ENCODE data around the gene GPRIN2. TPM values are rescaled to one million over a fixed set of nuclear protein-coding genes. Genes with fewer than 3 reads are reported as not detected.

The GPRIN2 gene
- total RNA-seq, 1 experiment from 2014 or later: not detected

GRCh38 chr10:46522295-46523118, 34.0 kb downstream of the GPRIN2 start:
- ChIA-PET CTCF (no interaction called here), POLR2A (ENCODE audit: low non-redundant PET) (no interaction called here)
- Histone ChIP-seq H3K27ac (ENCODE audit: low read depth, low read length, poor library complexity, severe bottlenecking) (no peak overlapping the region), H3K9me3 (ENCODE audit: low read depth, low read length, poor library complexity, severe bottlenecking) (no peaks in the 10 kb centered on the region), H3K4me1 (ENCODE audit: insufficient read depth, low read length, poor library complexity, severe bottlenecking) (peaks cover 14% of the 10 kb centered on the region), H3K4me3 (ENCODE audit: low read depth, low read length, poor library complexity, severe bottlenecking) (no peak overlapping the region), H3K27me3 (replicated peaks; ENCODE audit: insufficient read depth, low read depth, low read length, poor library complexity) (no peaks in the 10 kb centered on the region), H3K36me3 (ENCODE audit: insufficient read depth, low read length, poor library complexity, severe bottlenecking) (no peaks in the 10 kb centered on the region)
- DNase-seq (ENCODE audit: low spot score): no peak
- no TSS peak for BruUV-seq (replicated peaks)
- intact Hi-C loops (cut with micrococcal nuclease; ENCODE audit: unreplicated experiment): no loop called here
- TF ChIP-seq CTCF (conservative IDR thresholded peaks at IDR 0.05; ENCODE audit: low read depth, low read length) (no peak), EZH2 (IDR thresholded peaks at IDR 0.05; ENCODE audit: borderline replicate concordance, low read depth, low read length, poor library complexity, severe bottlenecking) (no peak)

GRCh38 chr10:46520941-46521340, 35.5 kb downstream of the GPRIN2 start:
- TF ChIP-seq EZH2 (IDR thresholded peaks at IDR 0.05; ENCODE audit: borderline replicate concordance, low read depth, low read length, poor library complexity, severe bottlenecking) (no peak), CTCF (conservative IDR thresholded peaks at IDR 0.05; ENCODE audit: low read depth, low read length) (no peak)
- BruUV-seq (replicated peaks): no TSS peak
- no peaks in the 10 kb centered on the region for H3K27me3 ChIP-seq (replicated peaks; ENCODE audit: insufficient read depth, low read depth, low read length, poor library complexity)
- no peak for DNase-seq (ENCODE audit: low spot score)
- intact Hi-C loops (cut with micrococcal nuclease; ENCODE audit: unreplicated experiment): no loop called here
- no peak overlapping the region for H3K27ac ChIP-seq (ENCODE audit: low read depth, low read length, poor library complexity, severe bottlenecking)
- peaks cover 14% of the 10 kb centered on the region for H3K4me1 ChIP-seq (ENCODE audit: insufficient read depth, low read length, poor library complexity, severe bottlenecking)
- H3K36me3 ChIP-seq (ENCODE audit: insufficient read depth, low read length, poor library complexity, severe bottlenecking): no peaks in the 10 kb centered on the region
- ChIA-PET CTCF (no interaction called here), POLR2A (ENCODE audit: low non-redundant PET) (no interaction called here)
- H3K4me3 ChIP-seq (ENCODE audit: low read depth, low read length, poor library complexity, severe bottlenecking): no peak overlapping the region
- H3K9me3 ChIP-seq (ENCODE audit: low read depth, low read length, poor library complexity, severe bottlenecking): no peaks in the 10 kb centered on the region

DNA sequence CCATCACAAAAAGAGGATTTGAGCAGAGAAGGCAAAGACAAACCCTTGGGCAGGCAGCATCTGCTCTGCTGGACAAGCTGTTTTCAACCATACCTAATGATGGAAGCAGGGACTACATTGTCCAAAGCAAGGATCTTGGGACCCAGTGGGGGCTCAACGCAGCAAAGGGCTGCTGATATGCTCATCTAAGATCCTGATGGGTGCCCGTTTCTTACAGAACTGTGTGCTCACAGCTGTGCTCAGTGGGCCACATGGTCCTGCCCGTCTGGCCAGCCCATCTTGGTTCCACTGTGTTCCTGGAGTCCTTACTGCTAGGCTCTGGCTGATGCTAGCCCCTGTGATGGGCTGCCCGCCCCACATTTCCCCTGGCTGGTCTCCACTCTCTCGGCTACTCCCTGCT, 36.1 kb downstream of the GPRIN2 start:
- TF ChIP-seq EZH2 (IDR thresholded peaks at IDR 0.05; ENCODE audit: borderline replicate concordance, low read depth, low read length, poor library complexity, severe bottlenecking): no peak
- TF ChIP-seq CTCF (conservative IDR thresholded peaks at IDR 0.05; ENCODE audit: low read depth, low read length): no peak
- Histone ChIP-seq H3K27me3 (replicated peaks; ENCODE audit: insufficient read depth, low read depth, low read length, poor library complexity) (no peaks in the 10 kb centered on the region), H3K27ac (ENCODE audit: low read depth, low read length, poor library complexity, severe bottlenecking) (no peak overlapping the region), H3K9me3 (ENCODE audit: low read depth, low read length, poor library complexity, severe bottlenecking) (no peaks in the 10 kb centered on the region), H3K36me3 (ENCODE audit: insufficient read depth, low read length, poor library complexity, severe bottlenecking) (no peaks in the 10 kb centered on the region), H3K4me1 (ENCODE audit: insufficient read depth, low read length, poor library complexity, severe bottlenecking) (peaks cover 14% of the 10 kb centered on the region), H3K4me3 (ENCODE audit: low read depth, low read length, poor library complexity, severe bottlenecking) (no peak overlapping the region)
- BruUV-seq (replicated peaks): no TSS peak
- DNase-seq (ENCODE audit: low spot score): no peak
- intact Hi-C loops (cut with micrococcal nuclease; ENCODE audit: unreplicated experiment): no loop called here
- ChIA-PET CTCF (no interaction called here), POLR2A (ENCODE audit: low non-redundant PET) (no interaction called here)
